ENCODE measurements around the gene PMPCA. TPM values are rescaled to one million over a fixed set of nuclear protein-coding genes. Genes with fewer than 3 reads are reported as not detected.

Gene PMPCA
- total and polyA plus RNA-seq, 2 of the 13 experiments (the other 11 are each of a cell fraction or from before 2014, with no cell fraction given): 70.2 to 88.4 TPM

- TF ChIP-seq ZC3H4 (CRISPR knock-in tag; IDR thresholded peaks at IDR 0.05; ENCODE audit: borderline replicate concordance) (no peak), ZIK1 (CRISPR knock-in tag; IDR thresholded peaks at IDR 0.05; ENCODE audit: borderline replicate concordance, low read depth) (peak; percentile 68; the same call in 1 of the 2 replicates), ARNT (IDR thresholded peaks at IDR 0.05) (no peak), SOX13 (IDR thresholded peaks at IDR 0.05) (no peak), SOX13 (CRISPR knock-in tag; conservative IDR thresholded peaks at IDR 0.05 in 1 of 2, IDR thresholded peaks at IDR 0.05 in 1 of 2) (no peak), HOMEZ (CRISPR knock-in tag; IDR thresholded peaks at IDR 0.05; ENCODE audit: low read depth) (no peak), KDM5A (IDR thresholded peaks at IDR 0.05; ENCODE audit: borderline replicate concordance, low read length) (peak; percentile 66; the same call in 1 of the 2 replicates), ZBTB43 (CRISPR knock-in tag; conservative IDR thresholded peaks at IDR 0.05) (0 out of 2 replicates have a peak, but pooled peaks have one; percentile 23), MYC (CRISPR knock-in tag; IDR thresholded peaks at IDR 0.05; ENCODE audit: borderline replicate concordance) (peak; percentile 71), ARID2 (CRISPR knock-in tag; IDR thresholded peaks at IDR 0.05; ENCODE audit: borderline replicate concordance) (0 out of 2 replicates have a peak, but pooled peaks have one; percentile 25), SKI (IDR thresholded peaks at IDR 0.05; ENCODE audit: partially characterized antibody) (peak; percentile 22), TMF1 (CRISPR knock-in tag; IDR thresholded peaks at IDR 0.05; ENCODE audit: low read depth) (peak; percentile 83; the same call in 1 of the 2 replicates), ZNF792 (CRISPR knock-in tag; IDR thresholded peaks at IDR 0.05) (peak; percentile 84; the same call in 1 of the 2 replicates), TARDBP (CRISPR knock-in tag; IDR thresholded peaks at IDR 0.05) (peak; percentile 95), UBTF (CRISPR knock-in tag; IDR thresholded peaks at IDR 0.05) (peak; percentile 63), HMGXB3 (CRISPR knock-in tag; IDR thresholded peaks at IDR 0.05; ENCODE audit: borderline replicate concordance) (no peak), FOXA3 (CRISPR knock-in tag; IDR thresholded peaks at IDR 0.05) (0 out of 2 replicates have a peak, but pooled peaks have one; percentile 48), CBFB (CRISPR knock-in tag; IDR thresholded peaks at IDR 0.05) (peak; percentile 72)
Measured at GRCh38 chr9:136400038-136400834, 10.2 kb upstream of the PMPCA start, which contains the start of gene SNAPC4 (continued).

All from HepG2 (cell line).